ENCODE results near the gene FCER2. TPM values are rescaled to one million over a fixed set of nuclear protein-coding genes. Genes with fewer than 3 reads are reported as not detected.

The FCER2 gene
- polyA plus RNA-seq, 3 donors = 1.1 to 4.1 (median 2.1) TPM

DNA sequence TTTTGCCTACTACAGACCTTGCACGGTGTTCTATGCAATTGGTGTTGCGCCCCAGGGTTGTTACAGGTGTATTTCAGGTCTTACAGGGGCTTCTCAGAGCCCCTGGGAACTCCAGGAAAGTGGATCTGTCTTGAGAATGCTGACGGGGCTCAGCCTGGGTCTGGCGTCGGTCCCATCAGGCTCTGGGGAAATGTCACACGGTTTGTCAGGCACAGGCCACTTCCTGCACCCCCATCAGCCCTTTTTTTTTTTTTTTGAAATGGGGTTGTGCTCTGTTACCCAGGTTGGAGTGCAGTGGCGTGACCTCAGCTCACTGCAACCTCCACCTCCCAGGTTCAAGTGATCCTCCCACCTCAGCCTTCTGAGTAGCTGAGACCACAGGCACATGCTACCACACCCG lies 16.7 kb upstream of the FCER2 start:
- peaks cover 0 to 5% (median 3%) of the 10 kb centered on the region in 3 donors for H3K27me3 Mint-ChIP-seq (ENCODE audit: low read depth in 3 of 3)
- 34% methylated on average over 5 of the region's 8 CpGs for WGBS (ENCODE audit: insufficient coverage)
- TF ChIP-seq CTCF (IDR thresholded peaks at IDR 0.05) = no peak
- Histone ChIP-seq H3K9me3 (replicated peaks in 1 of 2; ENCODE audit: control insufficient read depth in 1 of 2, insufficient read depth in 1 of 2, low read length in 2 of 2) (peaks cover 6 to 7% of the 10 kb centered on the region in 2 donors), H3K27ac (ENCODE audit: low read depth in 1 of 2, low read length in 2 of 2) (no peak overlapping the region), H3K79me2 (ENCODE audit: insufficient read depth, low read length) (no peaks in the 10 kb centered on the region), H4K20me1 (ENCODE audit: insufficient read depth, low read length) (no peaks in the 10 kb centered on the region), H3K27me3 (ENCODE audit: control insufficient read depth in 2 of 2, insufficient read depth in 2 of 2, low read length in 2 of 2) (no peaks in the 10 kb centered on the region), H3K4me2 (replicated peaks; ENCODE audit: extremely low read depth, low read length, poor library complexity, severe bottlenecking) (no peak overlapping the region), H3K9ac (ENCODE audit: insufficient read depth, low read length, poor library complexity, severe bottlenecking) (no peak overlapping the region), H3K36me3 (replicated peaks in 1 of 2; ENCODE audit: control insufficient read depth in 1 of 2, insufficient read depth in 2 of 2, low read length in 2 of 2) (no peaks in the 10 kb centered on the region), H3K4me3 (replicated peaks in 1 of 3; ENCODE audit: low read depth in 2 of 3, low read length in 3 of 3) (no peak overlapping the region), H2AFZ (ENCODE audit: insufficient read depth, low read depth, low read length, poor library complexity, severe bottlenecking) (peak overlapping the region; percentile 50), H3K4me1 (ENCODE audit: control insufficient read depth in 1 of 2, insufficient read depth in 2 of 2, low read length in 2 of 2) (peaks cover 26 to 31% of the 10 kb centered on the region in 2 donors)
- H3K36me3 Mint-ChIP-seq = peaks cover 0 to 7% of the 10 kb centered on the region in 2 donors
- intact Hi-C loops (cut with micrococcal nuclease) = no loop called here
- DNase-seq = no peak
- H3K4me1 Mint-ChIP-seq = peaks cover 38% of the 10 kb centered on the region
- no peak overlapping the region for H3K27ac Mint-ChIP-seq
- no peak overlapping the region for H3K4me3 Mint-ChIP-seq
- peaks cover 3 to 14% (median 9%) of the 10 kb centered on the region in 7 donors for H3K9me3 Mint-ChIP-seq

DNA sequence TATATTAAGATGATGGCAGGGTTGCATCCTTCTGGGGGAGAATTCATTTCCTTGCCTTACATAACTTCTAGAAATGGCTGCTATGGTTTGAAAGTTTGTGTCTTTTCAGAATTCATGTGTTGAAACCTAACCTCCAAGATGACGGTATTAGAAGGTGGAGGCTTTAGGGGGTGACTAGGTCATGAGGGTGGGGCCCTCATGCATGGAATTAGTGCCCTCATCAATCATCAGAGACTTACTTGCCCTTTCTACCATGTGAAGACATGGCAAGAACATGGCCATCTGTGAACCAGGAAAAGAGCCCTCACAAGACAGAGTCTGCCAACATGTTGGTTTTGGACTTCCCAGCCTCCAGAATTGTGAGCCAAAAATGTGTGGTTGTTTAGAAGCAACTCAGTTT lies 14.8 kb upstream of the FCER2 start:
- Mint-ChIP-seq H3K27me3 (ENCODE audit: low read depth in 3 of 3) (peaks cover 0 to 5% (median 0%) of the 10 kb centered on the region in 3 donors), H3K4me3 (no peak overlapping the region), H3K27ac (peak overlapping the region in 1 of 7 donors; percentile 8), H3K9me3 (peaks cover 3 to 14% (median 9%) of the 10 kb centered on the region in 7 donors), H3K36me3 (peaks cover 0 to 7% of the 10 kb centered on the region in 2 donors), H3K4me1 (peaks cover 37% of the 10 kb centered on the region)
- H3K4me1 ChIP-seq (ENCODE audit: control insufficient read depth in 1 of 2, insufficient read depth in 2 of 2, low read length in 2 of 2) = peaks cover 39 to 44% of the 10 kb centered on the region in 2 donors
- H2AFZ ChIP-seq (ENCODE audit: insufficient read depth, low read depth, low read length, poor library complexity, severe bottlenecking) = no peak overlapping the region
- DNase-seq = no peak
- TF ChIP-seq CTCF (IDR thresholded peaks at IDR 0.05) = no peak
- peaks cover 6 to 7% of the 10 kb centered on the region in 2 donors for H3K9me3 ChIP-seq (replicated peaks in 1 of 2; ENCODE audit: control insufficient read depth in 1 of 2, insufficient read depth in 1 of 2, low read length in 2 of 2)
- no peaks in the 10 kb centered on the region for H3K27me3 ChIP-seq (ENCODE audit: control insufficient read depth in 2 of 2, insufficient read depth in 2 of 2, low read length in 2 of 2)
- no peaks in the 10 kb centered on the region for H4K20me1 ChIP-seq (ENCODE audit: insufficient read depth, low read length)
- H3K4me3 ChIP-seq (replicated peaks in 1 of 3; ENCODE audit: low read depth in 2 of 3, low read length in 3 of 3) = no peak overlapping the region
- no peaks in the 10 kb centered on the region for H3K79me2 ChIP-seq (ENCODE audit: insufficient read depth, low read length)
- H3K9ac ChIP-seq (ENCODE audit: insufficient read depth, low read length, poor library complexity, severe bottlenecking) = no peak overlapping the region
- no CpG with 5 or more reads among the region's 1 CpG for WGBS (ENCODE audit: insufficient coverage)
- intact Hi-C loops (cut with micrococcal nuclease) = no loop called here
- H3K27ac ChIP-seq (ENCODE audit: low read depth in 1 of 2, low read length in 2 of 2) = no peak overlapping the region
- no peak overlapping the region for H3K4me2 ChIP-seq (replicated peaks; ENCODE audit: extremely low read depth, low read length, poor library complexity, severe bottlenecking)
- H3K36me3 ChIP-seq (replicated peaks in 1 of 2; ENCODE audit: control insufficient read depth in 1 of 2, insufficient read depth in 2 of 2, low read length in 2 of 2) = no peaks in the 10 kb centered on the region
